8988T (cell line): Measurements from ENCODE around the gene CMSS1.

Experiments
- DNase-seq: peaks from one replicate; pipeline ENCODE4 v3.0.0; 2011

Gene CMSS1

GRCh38 chr3:100068826-100069225, 251.2 kb downstream of the CMSS1 start:
- DNase-seq: peak; percentile 18

GRCh38 chr3:100069472-100069871, 251.8 kb downstream of the CMSS1 start:
- DNase-seq: no peak

DNA sequence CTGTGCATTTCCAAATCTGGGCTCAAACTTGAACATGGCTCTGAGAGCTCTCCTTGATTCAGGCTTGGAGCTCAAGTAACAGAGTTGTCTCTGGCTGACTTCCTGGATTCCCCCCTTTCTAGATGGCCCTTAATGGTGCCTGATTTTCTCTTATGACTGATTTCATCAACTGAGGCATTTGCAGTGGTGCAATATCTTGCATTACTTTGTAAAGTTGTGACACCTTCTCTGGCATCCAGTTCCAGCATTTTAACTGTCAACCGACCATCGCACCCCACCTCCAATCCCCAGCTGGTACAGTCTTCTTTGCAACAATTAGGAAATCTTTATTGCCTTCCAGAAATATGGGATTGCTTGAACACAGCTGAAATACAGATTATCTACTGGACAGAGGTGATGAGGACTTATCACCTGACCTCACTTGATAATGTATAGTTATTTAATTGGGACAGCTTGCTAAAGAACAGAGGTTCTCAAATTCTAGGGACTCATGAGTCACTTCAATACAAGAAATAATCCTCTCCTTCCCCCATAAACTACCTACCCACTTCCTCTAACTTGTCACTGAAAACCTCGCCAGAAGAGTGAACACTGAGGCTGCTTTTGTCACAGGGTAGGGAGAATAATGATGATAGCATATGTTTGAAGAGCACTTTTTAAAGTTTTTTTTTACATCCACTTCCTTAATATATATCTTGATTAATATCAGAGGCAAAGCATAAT, 254.8 kb downstream of the CMSS1 start:
- no peak for DNase-seq

- DNase-seq: no peak
Observed at GRCh38 chr3:100073049-100073713, 255.5 kb downstream of the CMSS1 start.

DNA sequence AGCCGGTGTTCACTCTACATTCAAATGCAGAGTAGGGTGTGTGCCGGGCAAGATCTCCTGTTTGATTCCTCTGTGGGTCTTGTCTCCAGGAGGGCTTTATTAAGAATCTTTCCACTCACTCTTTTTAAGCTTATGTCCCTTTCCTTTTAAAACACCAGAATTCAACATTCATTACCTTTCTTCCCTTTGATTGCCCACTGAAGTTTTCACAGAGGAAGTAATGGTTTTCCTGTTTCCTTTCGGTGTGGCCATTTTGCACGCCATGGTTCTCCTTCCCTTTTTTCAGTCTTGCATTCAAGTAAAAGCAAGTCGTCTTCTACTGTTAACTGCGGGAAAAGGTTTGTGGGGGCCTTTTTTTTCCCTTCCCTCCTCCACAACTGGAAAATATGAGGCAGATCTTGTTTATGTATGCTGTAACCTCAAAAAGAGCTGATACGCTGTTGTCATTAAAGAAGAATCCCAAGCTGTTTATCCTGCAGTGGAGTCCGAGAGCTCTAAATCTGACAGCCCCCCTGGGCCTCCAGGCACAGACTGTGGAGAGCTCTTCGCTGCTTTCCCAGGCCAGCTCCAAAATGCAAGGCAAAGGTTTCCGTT, 256.1 kb downstream of the CMSS1 start:
- no peak for DNase-seq

- no peak for DNase-seq
Observed at GRCh38 chr3:100075196-100075595, 257.5 kb downstream of the CMSS1 start.

GRCh38 chr3:100075851-100076730, 258.4 kb downstream of the CMSS1 start:
- no peak for DNase-seq

DNA sequence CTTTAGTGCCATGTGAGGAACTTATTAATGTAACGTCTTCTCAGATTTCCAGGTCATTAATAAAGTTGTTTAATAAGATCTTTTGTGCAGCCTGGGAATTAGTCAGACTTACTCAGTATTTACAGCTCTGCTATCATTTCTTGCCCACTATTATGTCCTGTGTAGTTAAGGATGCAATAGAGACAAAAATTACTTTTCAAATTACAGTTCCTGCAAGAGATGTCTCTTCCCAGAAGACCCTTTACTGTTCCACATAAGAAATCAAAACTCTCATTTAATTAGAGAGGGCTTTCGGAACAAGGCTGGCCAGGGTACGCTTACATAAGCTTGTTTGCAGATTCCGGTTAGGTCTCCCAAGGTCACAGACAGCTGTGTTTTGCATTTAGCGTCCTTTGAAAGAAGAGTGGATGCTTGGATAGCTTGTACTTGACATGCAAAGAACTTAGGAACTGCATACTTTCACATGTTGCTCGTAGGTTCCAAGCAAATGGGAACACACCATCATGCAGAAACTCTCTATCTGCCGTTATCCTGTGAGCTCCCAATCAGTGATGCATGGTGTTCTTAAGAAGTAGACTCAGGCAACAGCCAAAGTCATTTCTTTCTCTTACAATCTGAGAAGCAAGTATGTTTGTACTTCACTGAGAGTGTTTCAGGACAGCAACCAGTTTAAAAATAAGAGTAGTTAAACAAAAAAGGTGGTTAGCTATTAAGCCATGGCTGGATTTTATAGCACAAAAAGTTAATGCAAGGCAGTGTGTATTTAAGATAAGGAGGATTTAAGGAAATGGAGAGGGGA, 259.3 kb downstream of the CMSS1 start:
- DNase-seq: no peak

DNA sequence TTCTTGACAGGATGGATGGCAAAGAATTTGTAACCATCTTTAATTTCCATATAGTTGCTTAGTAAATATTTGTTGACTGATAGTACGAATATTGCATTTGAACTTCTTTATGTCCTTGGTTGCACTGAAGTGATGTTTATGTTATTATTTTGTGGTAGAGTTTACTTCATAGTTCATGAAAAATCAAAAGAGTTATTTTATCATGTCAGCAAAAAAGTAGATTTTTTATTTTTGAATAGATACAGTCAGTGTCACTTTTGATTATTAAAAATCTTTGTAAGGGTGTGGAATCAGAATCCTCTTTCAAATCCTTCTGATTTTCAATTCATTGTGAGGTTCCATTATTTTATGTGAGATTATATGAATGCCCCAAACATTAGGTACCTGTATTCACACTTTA, 261.7 kb downstream of the CMSS1 start:
- DNase-seq: no peak

GRCh38 chr3:100080573-100080972, 262.9 kb downstream of the CMSS1 start:
- DNase-seq: no peak

DNA sequence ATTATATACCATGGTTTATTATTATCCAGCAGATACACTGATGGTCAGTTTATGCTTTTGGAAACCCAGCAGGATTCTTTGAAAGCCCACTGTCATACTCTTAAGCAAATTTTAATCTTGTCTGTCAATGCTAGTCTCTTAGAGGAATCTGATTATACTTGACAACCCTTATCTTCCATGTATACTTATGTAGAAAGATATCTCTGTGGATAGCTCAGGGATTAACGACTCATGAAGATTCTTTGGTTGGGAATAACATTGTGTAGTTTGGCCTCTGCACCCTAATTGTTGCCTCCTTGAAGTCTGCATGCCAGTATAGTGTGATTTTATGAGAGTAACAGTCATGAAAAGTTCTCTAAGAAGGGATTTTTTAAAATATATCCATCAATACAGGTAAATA, 263.6 kb downstream of the CMSS1 start:
- no peak for DNase-seq

- no peak for DNase-seq
Observed at GRCh38 chr3:100081986-100082692, 264.5 kb downstream of the CMSS1 start.

- no peak for DNase-seq
Observed at GRCh38 chr3:100082714-100083113, 265.1 kb downstream of the CMSS1 start.

GRCh38 chr3:100083209-100083608, 265.5 kb downstream of the CMSS1 start:
- DNase-seq: no peak

GRCh38 chr3:100084100-100084806, 266.6 kb downstream of the CMSS1 start:
- no peak for DNase-seq

GRCh38 chr3:100086401-100086800, 268.7 kb downstream of the CMSS1 start:
- DNase-seq: no peak

GRCh38 chr3:100087198-100087597, 269.5 kb downstream of the CMSS1 start:
- no peak for DNase-seq

DNA sequence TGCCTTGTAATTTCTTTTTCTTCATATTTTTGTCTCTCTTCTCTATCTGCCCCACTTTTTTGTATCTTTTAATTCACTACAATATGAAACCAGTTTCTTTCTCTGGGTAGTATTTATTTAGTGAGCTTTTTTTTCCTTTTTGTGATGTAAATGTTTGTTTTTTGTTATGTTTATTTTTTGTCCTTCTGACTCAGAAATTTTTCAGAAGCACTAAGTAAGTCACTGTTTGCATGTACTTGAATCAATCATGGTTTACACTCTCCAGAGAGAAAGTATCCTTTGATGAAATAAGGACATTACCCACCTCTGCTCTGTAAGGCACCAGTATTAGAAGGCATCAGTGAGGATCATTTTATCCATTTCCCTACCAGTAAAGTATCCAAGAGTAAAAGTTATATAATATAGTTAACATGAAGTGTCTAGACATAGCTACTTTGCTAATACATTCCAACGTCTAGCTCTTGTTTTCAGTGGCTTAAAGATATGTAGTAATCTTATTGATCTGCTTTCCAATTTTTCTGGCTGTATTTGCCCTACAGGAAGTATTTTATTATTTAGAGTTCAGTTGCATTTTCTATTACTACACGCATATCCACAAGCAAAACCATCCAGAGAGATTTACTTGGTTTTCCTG, 271.2 kb downstream of the CMSS1 start:
- no peak for DNase-seq

- DNase-seq: no peak
Observed at GRCh38 chr3:100089812-100090668, 272.4 kb downstream of the CMSS1 start.

DNA sequence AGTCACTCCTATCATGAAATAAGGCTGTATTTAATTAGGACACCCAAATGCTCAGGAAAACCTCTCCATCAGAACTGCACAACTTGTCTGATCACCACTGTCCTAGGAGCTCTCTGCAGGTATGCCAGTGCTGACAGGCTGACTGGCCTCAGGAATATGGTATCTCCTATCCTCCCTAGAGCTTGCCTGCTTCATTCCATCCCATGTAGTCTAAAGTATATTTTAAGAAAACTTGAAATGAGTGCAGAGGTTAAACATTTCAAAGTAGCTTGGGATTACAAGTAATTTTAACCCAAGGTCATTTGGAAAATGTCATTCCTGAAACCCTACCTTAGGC, 273.0 kb downstream of the CMSS1 start:
- DNase-seq: no peak
